Gastrocnemius medialis (tissue), 4 donors: ENCODE measurements around the gene DHRSX. TPM values are rescaled to one million over a fixed set of nuclear protein-coding genes. Genes with fewer than 3 reads are reported as not detected.

Experiments
- ATAC-seq, 2 donors: fragments of 150-250 bp; one replicate each; pipeline ENCODE4 v1.9.1; 2016
- DNase-seq, 2 donors: peaks; one replicate each; pipeline ENCODE4 v3.0.0-alpha.2; 2019
- H3K27ac ChIP-seq, 4 donors: fragments of 200-600 bp; sonication (generic); 1 replicate in 1 of 4; 2 replicates in 3 of 4; pipeline ENCODE4 v1.5.1; 2016 to 2018; ENCODE audit warnings: mild to moderate bottlenecking in 2 of 4, moderate library complexity in 1 of 4
- H3K27me3 ChIP-seq, 3 donors: fragments of 200-600 bp; sonication (generic) in 2 of 3; 1 replicate in 1 of 3; 2 replicates in 2 of 3; pipeline versions ENCODE4 v1.5.1 to v1.6.0; 2016 to 2019; ENCODE audit warnings: mild to moderate bottlenecking in 1 of 3, moderate library complexity in 1 of 3
- H3K36me3 ChIP-seq, 2 donors: fragments of 200-600 bp; sonication (generic) in 1 of 2; one replicate each; pipeline ENCODE4 v1.5.1; 2017 to 2018
- H3K4me1 ChIP-seq, 2 donors: fragments of 200-600 bp; sonication (generic) in 1 of 2; one replicate each; pipeline ENCODE4 v1.5.1; 2016 to 2017; ENCODE audit warnings: mild to moderate bottlenecking in 2 of 2
- H3K4me3 ChIP-seq, 4 donors: fragments of 200-600 bp; sonication (generic) in 3 of 4; 1 replicate in 1 of 4; 2 replicates in 3 of 4; pipeline ENCODE4 v1.5.1; 2016 to 2019; ENCODE audit warnings: mild to moderate bottlenecking in 2 of 4
- H3K9me3 ChIP-seq, 3 donors: fragments of 200-600 bp; sonication (generic) in 2 of 3; 1 replicate in 1 of 3; 2 replicates in 2 of 3; pipeline ENCODE4 v1.5.1; 2016 to 2019
- POLR2A ChIP-seq, 2 donors: fragments of 450-650 bp; IDR thresholded peaks; one replicate each; pipeline ENCODE4 v1.6.1; 2017; ENCODE audit warnings: antibody characterized with exemption in 2 of 2, mild to moderate bottlenecking in 2 of 2, moderate library complexity in 2 of 2
- in situ Hi-C, 4 donors: fragments of 200-750 bp; cut with MboI; loops; one replicate each; pipeline versions ENCODE4 v1.15.0 to v1.8.0; 2017; ENCODE audit warnings: low sequenced_read_pairs in 4 of 4
- intact Hi-C: fragments of 100-400 bp; cut with DNase I; formaldehyde crosslinking; loops from one replicate; pipeline ENCODE4 v1.15.1; 2023; ENCODE audit warnings: low total_unique reads
- total RNA-seq, 4 donors: library from RNA; depleted of rRNA; stranded (reverse); fragments of >200 nt; gene quantifications; one replicate each; pipeline versions ENCODE4 v1.1.0 to v1.2.3, GENCODE V29; 2016
- TF ChIP-seq, protein P1 (sequence below), 5 experiments: fragments of 450-650 bp in 3 of 5; fragments of 200-600 bp in 2 of 5; sonication (generic) in 2 of 5; IDR thresholded peaks in 4 of 5; conservative IDR thresholded peaks in 1 of 5; 1 replicate in 4 of 5; 2 replicates in 1 of 5; pipeline ENCODE4 v1.5.1; 2016 to 2019; ENCODE audit warnings: antibody characterized with exemption in 5 of 5, mild to moderate bottlenecking in 3 of 5, moderate library complexity in 3 of 5

DHRSX gene
- total RNA-seq, 4 donors from 2014 or later = 9.8 to 31.1 (median 13.6) TPM

DNA sequence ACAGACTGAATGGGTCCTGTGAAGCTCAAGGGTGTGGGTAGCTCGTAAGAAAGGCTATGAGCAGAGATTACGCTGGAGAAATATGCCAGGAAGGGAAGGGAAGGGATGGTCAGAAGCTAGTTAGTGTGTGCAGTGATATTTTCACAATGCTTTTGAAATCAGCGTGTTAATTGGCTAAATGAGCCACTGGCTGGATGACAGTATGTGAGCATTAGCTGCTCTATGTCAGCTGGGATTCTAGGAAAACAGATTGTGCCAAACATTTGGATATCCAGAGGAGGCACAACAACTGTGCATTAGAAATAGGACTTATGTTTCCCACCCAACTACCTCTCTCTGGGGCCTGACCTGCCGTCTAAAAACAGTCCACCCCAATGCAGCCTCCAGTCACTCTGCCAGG is 168.5 kb downstream of the DHRSX start:
- H3K9me3 ChIP-seq = no peaks in the 10 kb centered on the region
- peak in 1 of 2 donors; percentile 18 for ATAC-seq
- peak overlapping the region in 3 of 4 donors; percentile 5 to 27 (median 26) for H3K27ac ChIP-seq
- peaks cover 0 to 17% of the 10 kb centered on the region in 2 donors for H3K4me1 ChIP-seq
- H3K27me3 ChIP-seq = no peaks in the 10 kb centered on the region
- no peak for DNase-seq
- H3K36me3 ChIP-seq = no peaks in the 10 kb centered on the region
- in situ Hi-C loops (loop anchor here in 1 of 4 donors (25.0 kb wide), 2 partner anchors 280 to 1345 kb away; no protein-coding TSS in a partner anchor), intact Hi-C loops (no loop called here)
- H3K4me3 ChIP-seq = no peak overlapping the region
- no peak for TF ChIP-seq POLR2A (IDR thresholded peaks at IDR 0.05)
- TF ChIP-seq, protein P1, sequence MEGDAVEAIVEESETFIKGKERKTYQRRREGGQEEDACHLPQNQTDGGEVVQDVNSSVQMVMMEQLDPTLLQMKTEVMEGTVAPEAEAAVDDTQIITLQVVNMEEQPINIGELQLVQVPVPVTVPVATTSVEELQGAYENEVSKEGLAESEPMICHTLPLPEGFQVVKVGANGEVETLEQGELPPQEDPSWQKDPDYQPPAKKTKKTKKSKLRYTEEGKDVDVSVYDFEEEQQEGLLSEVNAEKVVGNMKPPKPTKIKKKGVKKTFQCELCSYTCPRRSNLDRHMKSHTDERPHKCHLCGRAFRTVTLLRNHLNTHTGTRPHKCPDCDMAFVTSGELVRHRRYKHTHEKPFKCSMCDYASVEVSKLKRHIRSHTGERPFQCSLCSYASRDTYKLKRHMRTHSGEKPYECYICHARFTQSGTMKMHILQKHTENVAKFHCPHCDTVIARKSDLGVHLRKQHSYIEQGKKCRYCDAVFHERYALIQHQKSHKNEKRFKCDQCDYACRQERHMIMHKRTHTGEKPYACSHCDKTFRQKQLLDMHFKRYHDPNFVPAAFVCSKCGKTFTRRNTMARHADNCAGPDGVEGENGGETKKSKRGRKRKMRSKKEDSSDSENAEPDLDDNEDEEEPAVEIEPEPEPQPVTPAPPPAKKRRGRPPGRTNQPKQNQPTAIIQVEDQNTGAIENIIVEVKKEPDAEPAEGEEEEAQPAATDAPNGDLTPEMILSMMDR (IDR thresholded peaks at IDR 0.05 in 4 of 5, conservative IDR thresholded peaks at IDR 0.05 in 1 of 5) = no peak

DNA sequence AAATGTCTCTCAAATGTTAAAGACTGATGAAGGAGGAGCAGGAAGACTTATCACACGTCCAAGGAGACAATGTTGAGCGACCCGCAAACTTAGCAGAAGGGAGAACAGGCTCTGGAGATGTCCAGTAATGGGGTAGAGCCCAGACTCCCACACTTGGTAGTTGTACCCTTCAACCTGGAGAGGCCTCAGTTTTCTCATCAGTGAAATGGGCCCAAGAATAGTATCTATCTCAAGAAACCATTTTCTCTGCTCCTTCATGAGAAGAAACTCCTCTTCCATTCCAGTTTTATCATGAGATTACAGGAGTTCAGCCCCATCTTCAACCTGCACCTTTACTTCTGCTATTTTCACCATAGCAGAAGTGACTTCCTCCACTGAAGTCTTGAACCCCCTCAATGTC is 169.9 kb downstream of the DHRSX start:
- H3K27me3 ChIP-seq = no peaks in the 10 kb centered on the region
- TF ChIP-seq POLR2A (IDR thresholded peaks at IDR 0.05) = no peak
- TF ChIP-seq, protein P1 (IDR thresholded peaks at IDR 0.05 in 4 of 5, conservative IDR thresholded peaks at IDR 0.05 in 1 of 5) = no peak
- no peaks in the 10 kb centered on the region for H3K36me3 ChIP-seq
- H3K27ac ChIP-seq = peak overlapping the region in 2 of 4 donors; percentile 52 to 55
- no peak for DNase-seq
- H3K9me3 ChIP-seq = no peaks in the 10 kb centered on the region
- H3K4me1 ChIP-seq = peaks cover 0 to 17% of the 10 kb centered on the region in 2 donors
- in situ Hi-C loops (loop anchor here in 1 of 4 donors (25.0 kb wide), 2 partner anchors 281 to 1344 kb away; no protein-coding TSS in a partner anchor), intact Hi-C loops (no loop called here)
- no peak overlapping the region for H3K4me3 ChIP-seq
- ATAC-seq = no peak

DNA sequence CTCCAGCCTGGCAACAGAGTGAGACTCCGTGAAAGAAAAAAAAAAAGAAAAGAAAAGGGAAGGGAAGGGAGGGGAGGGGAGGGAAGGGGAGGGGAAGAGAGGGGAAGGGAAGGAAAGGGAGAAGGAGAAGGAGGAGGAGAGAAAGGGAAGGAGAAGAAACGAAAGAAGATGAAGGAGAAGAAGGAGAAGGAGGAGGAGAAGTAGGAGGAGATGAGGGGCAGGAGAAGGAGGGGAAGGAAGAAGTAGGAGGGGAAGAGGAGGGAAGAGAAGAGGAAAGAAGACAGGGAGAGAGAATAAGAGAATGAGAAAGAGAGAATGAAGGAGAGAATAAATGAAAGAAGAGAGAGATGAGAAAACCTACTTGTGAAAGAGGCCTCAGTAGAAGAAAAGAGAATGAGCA is 170.3 kb downstream of the DHRSX start:
- H3K27me3 ChIP-seq = no peaks in the 10 kb centered on the region

DNA sequence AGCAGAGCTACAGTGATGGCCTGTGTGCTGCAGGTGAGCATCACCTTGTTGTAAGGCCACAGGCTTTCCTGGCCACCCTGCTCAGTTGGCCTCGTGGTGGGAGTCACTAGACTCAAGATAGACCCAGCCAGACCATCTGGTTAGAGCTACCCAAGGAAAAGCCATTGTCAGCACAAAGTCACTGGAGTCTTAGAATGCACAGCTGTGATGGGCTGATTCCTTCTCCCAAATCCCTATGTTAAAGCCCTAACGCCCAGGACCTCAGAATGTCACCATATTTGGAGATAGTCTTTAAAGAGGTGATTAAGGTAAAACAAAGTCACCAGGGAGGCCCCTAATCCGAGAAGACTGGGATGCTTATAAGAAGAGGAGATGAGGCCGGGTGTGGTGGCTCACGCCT is 173.4 kb downstream of the DHRSX start:
- Histone ChIP-seq H3K4me3 (no peak overlapping the region), H3K36me3 (peaks cover 0 to 4% of the 10 kb centered on the region in 2 donors), H3K4me1 (peaks cover 0 to 15% of the 10 kb centered on the region in 2 donors), H3K9me3 (no peaks in the 10 kb centered on the region), H3K27ac (peak overlapping the region in 1 of 4 donors; percentile 12), H3K27me3 (no peaks in the 10 kb centered on the region)
- TF ChIP-seq POLR2A (IDR thresholded peaks at IDR 0.05) = no peak
- TF ChIP-seq, protein P1 (IDR thresholded peaks at IDR 0.05 in 4 of 5, conservative IDR thresholded peaks at IDR 0.05 in 1 of 5) = no peak
- in situ Hi-C loops = loop anchor here in 1 of 4 donors (25.0 kb wide), 2 partner anchors 285 to 1340 kb away; no protein-coding TSS in a partner anchor
- DNase-seq (no peak), ATAC-seq (no peak)
- intact Hi-C loops = loop anchor here (2.0 to 10.0 kb wide), 3 partner anchors 175 to 935 kb away; partner anchors contain the start of genes ASMTL, DHRSX, SLC25A6 and ZBED1

More for the DNA sequence above, 170.3 kb downstream of the DHRSX start:
- intact Hi-C loops (no loop called here), in situ Hi-C loops (loop anchor here in 1 of 4 donors (25.0 kb wide), 2 partner anchors 282 to 1343 kb away; no protein-coding TSS in a partner anchor)
- ATAC-seq (no peak), DNase-seq (no peak)
- TF ChIP-seq, protein P1 (IDR thresholded peaks at IDR 0.05 in 4 of 5, conservative IDR thresholded peaks at IDR 0.05 in 1 of 5) = no peak
- no peak for TF ChIP-seq POLR2A (IDR thresholded peaks at IDR 0.05)
- Histone ChIP-seq H3K36me3 (no peaks in the 10 kb centered on the region), H3K4me3 (no peak overlapping the region), H3K4me1 (peaks cover 0 to 17% of the 10 kb centered on the region in 2 donors), H3K27ac (peak overlapping the region in 3 of 4 donors; percentile 38 to 55 (median 52)), H3K9me3 (no peaks in the 10 kb centered on the region)
